HCT116 (cell line): ENCODE results near the gene RPL11. TPM values are rescaled to one million over a fixed set of nuclear protein-coding genes. Genes with fewer than 3 reads are reported as not detected.

Experiments
- ATAC-seq: fragments of 200-7000 bp; cut with Tn5 transposase; 2 replicates; pipeline ENCODE4 v1.9.1; 2020; ENCODE audit warnings: mild to moderate bottlenecking, moderate library complexity
- BruUV-seq: library from RNA; stranded (reverse); fragments of 400-500 nt; replicated peaks from 2 replicates; lab custom pipeline; 2021; lab: Mats Ljungman, UMichigan
- CTCF ChIA-PET: fragments of 300-600 bp; sonication (Branson Sonifier 250); formaldehyde crosslinking; loops from one replicate; lab custom pipeline; 2021; ENCODE audit warnings: antibody characterized with exemption; lab: Charles Lee
- POLR2A ChIA-PET: fragments of 300-600, 350-600 bp; sonication (Branson Sonifier 250); formaldehyde crosslinking; loops from one replicate; lab custom pipeline; 2021; ENCODE audit warnings: antibody characterized with exemption; lab: Charles Lee
- RAD21 ChIA-PET, 2 experiments: fragments of 300-600 bp; sonication (Branson Sonifier 250); formaldehyde crosslinking; loops; one replicate each; lab custom pipeline; 2023; ENCODE audit warnings: low total read pairs in 2 of 2; ENCODE audit not compliant: uncharacterized antibody in 2 of 2, unreplicated experiment in 2 of 2, low non-redundant PET in 1 of 2; lab: Charles Lee
- DNase-seq: peaks from one replicate; pipeline ENCODE4 v3.0.0-alpha.2; 2010; ENCODE audit warnings: low read depth, low spot score
- H2AFZ ChIP-seq: fragments of 200-600 bp; shearing (Covaris generic), sonication (generic); 2 replicates; pipeline ENCODE4 v1.6.1; 2017; ENCODE audit warnings: low read depth, mixed run types, mixed read lengths, antibody characterized with exemption, low read length; ENCODE audit not compliant: poor library complexity, severe bottlenecking
- H3K27ac ChIP-seq: 2 replicates; pipeline ENCODE4 v1.5.1; 2012; ENCODE audit warnings: low read depth, low read length
- H3K27me3 ChIP-seq: fragments of 200-600 bp; sonication (generic); 2 replicates; pipeline ENCODE4 v1.6.1; 2016; ENCODE audit warnings: mixed run types, low read length, mixed read lengths; ENCODE audit not compliant: insufficient read depth
- H3K36me3 ChIP-seq, 2 experiments: fragments of 200-500 bp in 1 of 2; fragments of 200-600 bp in 1 of 2; sonication (Bioruptor generic) in 1 of 2; sonication (generic) in 1 of 2; 2 replicates each; pipeline versions ENCODE4 v1.5.1 to v1.6.1; 2014 to 2016; ENCODE audit warnings: low read length in 2 of 2, inconsistent platforms in 1 of 2, mixed read lengths in 1 of 2, mixed run types in 1 of 2; ENCODE audit not compliant: insufficient read depth in 2 of 2, control insufficient read depth in 1 of 2
- H3K4me1 ChIP-seq, 2 experiments: fragments of 200-600 bp in 1 of 2; sonication (generic) in 1 of 2; 2 replicates each; pipeline versions ENCODE4 v1.5.1 to v1.6.1; 2012 to 2017; ENCODE audit warnings: low read length in 2 of 2, inconsistent platforms in 1 of 2, mild to moderate bottlenecking in 1 of 2, mixed read lengths in 1 of 2, mixed run types in 1 of 2, moderate library complexity in 1 of 2; ENCODE audit not compliant: insufficient read depth in 2 of 2, control insufficient read depth in 1 of 2
- H3K4me2 ChIP-seq: fragments of 200-600 bp; sonication (generic); 2 replicates; pipeline ENCODE4 v1.6.1; 2017; ENCODE audit warnings: mixed run types, low read length, mixed read lengths
- H3K4me3 ChIP-seq, 2 experiments: fragments of 200-600 bp in 1 of 2; sonication (generic) in 1 of 2; replicated peaks in 1 of 2; 2 replicates each; pipeline ENCODE4 v1.5.1; 2011 to 2016; ENCODE audit warnings: low read length in 2 of 2, control low read depth in 1 of 2, low read depth in 1 of 2, mild to moderate bottlenecking in 1 of 2, mixed read lengths in 1 of 2, mixed run types in 1 of 2
- H3K79me2 ChIP-seq: fragments of 200-600 bp; sonication (generic); 2 replicates; pipeline ENCODE4 v1.6.1; 2017; ENCODE audit warnings: mild to moderate bottlenecking, mixed run types, low read length, moderate library complexity, mixed read lengths; ENCODE audit not compliant: insufficient read depth
- H3K9ac ChIP-seq: fragments of 200-600 bp; sonication (generic); 2 replicates; pipeline ENCODE4 v1.6.1; 2016; ENCODE audit warnings: low read length, mixed read lengths
- H3K9me2 ChIP-seq: fragments of 200-600 bp; sonication (generic), shearing (Covaris generic); 2 replicates; pipeline ENCODE4 v1.6.1; 2017; ENCODE audit warnings: mixed run types, mild to moderate bottlenecking, moderate library complexity; ENCODE audit not compliant: insufficient read depth
- H3K9me3 ChIP-seq, 2 experiments: fragments of 200-500 bp in 1 of 2; fragments of 200-600 bp in 1 of 2; sonication (Bioruptor generic) in 1 of 2; sonication (generic) in 1 of 2; 2 replicates each; pipeline ENCODE4 v1.6.1; 2014 to 2017; ENCODE audit warnings: low read length in 2 of 2, mixed read lengths in 2 of 2, inconsistent platforms in 1 of 2, low read depth in 1 of 2, mild to moderate bottlenecking in 1 of 2, mixed run types in 1 of 2, moderate library complexity in 1 of 2; ENCODE audit not compliant: control insufficient read depth in 1 of 2, insufficient read depth in 1 of 2
- H4K20me1 ChIP-seq: fragments of 200-600 bp; sonication (generic), shearing (Covaris generic); 2 replicates; pipeline ENCODE4 v1.6.1; 2017; ENCODE audit warnings: mixed run types, mild to moderate bottlenecking, moderate library complexity; ENCODE audit not compliant: insufficient read depth
- CEBPB ChIP-seq: IDR thresholded peaks from 2 replicates; pipeline ENCODE4 v1.6.1; 2012; ENCODE audit warnings: low read depth
- CTCF ChIP-seq, 3 experiments: fragments of 200-600 bp in 1 of 3; sonication (generic) in 1 of 3; IDR thresholded peaks in 2 of 3; conservative IDR thresholded peaks in 1 of 3; 2 replicates each; pipeline ENCODE4 v1.5.1; 2012 to 2017; ENCODE audit warnings: low read depth in 2 of 3, low read length in 2 of 3, antibody characterized with exemption in 1 of 3, borderline replicate concordance in 1 of 3, control low read depth in 1 of 3, mild to moderate bottlenecking in 1 of 3, mixed read lengths in 1 of 3, mixed run types in 1 of 3, moderate library complexity in 1 of 3; ENCODE audit not compliant: insufficient read depth in 1 of 3
- ELF1 ChIP-seq: IDR thresholded peaks from 2 replicates; pipeline ENCODE4 v1.6.1; 2012; ENCODE audit warnings: low read depth, borderline replicate concordance
- EZH2 ChIP-seq: fragments of 200-600 bp; sonication (generic); IDR thresholded peaks from 2 replicates; pipeline ENCODE4 v1.6.1; 2017; ENCODE audit warnings: antibody characterized with exemption, mixed run types
- EZH2phosphoT487 ChIP-seq: fragments of 200-600 bp; IDR thresholded peaks from 2 replicates; pipeline ENCODE4 v1.6.1; 2018; ENCODE audit warnings: antibody characterized with exemption, borderline replicate concordance
- SP1 ChIP-seq: IDR thresholded peaks from 2 replicates; pipeline ENCODE4 v1.6.1; 2012; ENCODE audit warnings: low read depth
- YY1 ChIP-seq: IDR thresholded peaks from 2 replicates; pipeline ENCODE4 v1.6.1; 2011; ENCODE audit warnings: low read length, low read depth, moderate library complexity, mild to moderate bottlenecking; ENCODE audit not compliant: insufficient replicate concordance; ENCODE audit errors: extremely low read depth
- ZBTB33 ChIP-seq: IDR thresholded peaks from 2 replicates; pipeline ENCODE4 v1.6.1; 2011; ENCODE audit warnings: mild to moderate bottlenecking, low read length, moderate library complexity; ENCODE audit not compliant: insufficient replicate concordance; ENCODE audit errors: extremely low read depth
- ZFX ChIP-seq: fragments of 450-650 bp; IDR thresholded peaks from 2 replicates; pipeline ENCODE4 v1.6.1; 2017
- intact Hi-C: fragments of 100-400 bp; cut with micrococcal nuclease; formaldehyde crosslinking; loops from 2 replicates; pipeline ENCODE4 v1.10.0; 2022
- total RNA-seq: library from RNA; stranded (reverse); gene quantifications from one replicate; pipeline ENCODE4 v1.2.1, GENCODE V29; 2021; ENCODE audit not compliant: unreplicated experiment

Gene RPL11
- total RNA-seq, 1 experiment from 2014 or later, result 1,262 TPM

DNA sequence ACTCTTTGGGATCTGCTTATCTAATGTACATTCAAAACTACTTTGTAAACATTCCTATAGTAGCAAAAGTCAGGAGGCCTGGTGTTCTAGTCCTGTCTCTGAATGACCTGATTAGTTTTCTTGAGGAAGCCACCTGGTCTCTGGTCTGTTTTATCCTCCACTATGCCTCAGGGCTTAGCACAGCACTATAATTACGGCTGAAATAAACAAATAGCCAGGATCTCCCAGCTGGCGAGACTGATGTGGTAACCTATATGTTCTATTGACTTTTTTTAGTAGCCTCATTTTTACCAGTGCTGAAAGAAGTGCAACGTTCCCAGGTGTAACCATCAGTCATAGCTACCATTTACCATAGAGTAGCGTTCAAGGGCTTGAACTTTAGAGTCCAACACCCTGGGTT is 24.2 kb upstream of the RPL11 start:
- ChIA-PET POLR2A (no interaction called here), RAD21 (no interaction called here)
- Histone ChIP-seq H3K27ac (no peak overlapping the region), H3K4me3 (no peak overlapping the region), H4K20me1 (no peaks in the 10 kb centered on the region), H3K79me2 (no peaks in the 10 kb centered on the region)
- TF ChIP-seq ZFX, result no peak
- no peak for TF ChIP-seq EZH2phosphoT487
- TF ChIP-seq EZH2, result no peak
- TF ChIP-seq ZBTB33, result no peak
- no peak for TF ChIP-seq YY1
- no peak for TF ChIP-seq CEBPB
- no peak for TF ChIP-seq ELF1
- no peak for TF ChIP-seq SP1
- TF ChIP-seq, all 23 proteins: peak for 0
- no peak for DNase-seq
- no TSS peak for BruUV-seq
- no peaks in the 10 kb centered on the region for H3K27me3 ChIP-seq
- H3K9ac ChIP-seq, result no peak overlapping the region
- no peak overlapping the region for H2AFZ ChIP-seq
- ATAC-seq, result no peak
- H3K4me2 ChIP-seq, result no peak overlapping the region
- no peaks in the 10 kb centered on the region for H3K9me3 ChIP-seq
- no peaks in the 10 kb centered on the region for H3K36me3 ChIP-seq
- H3K9me2 ChIP-seq, result no peaks in the 10 kb centered on the region
- intact Hi-C loops, result no loop called here
- no peaks in the 10 kb centered on the region; a peak in 1 of 4 replicates for H3K4me1 ChIP-seq
- CTCF ChIA-PET, result interaction anchor here (1.2 to 2.1 kb wide), 2 partner anchors 10 to 33 kb away, joined by 5 to 7 read pairs; no protein-coding TSS in a partner anchor

GRCh38 chr1:23670709-23671108 is 20.9 kb upstream of the RPL11 start:
- no peak overlapping the region for H3K9ac ChIP-seq
- H3K4me1 ChIP-seq, result peaks cover 0 to 7% of the 10 kb centered on the region in 2 experiments; a peak in 2 of 4 replicates
- H2AFZ ChIP-seq, result no peak overlapping the region
- no peak for TF ChIP-seq CTCF (IDR thresholded peaks at IDR 0.05 in 2 of 3, conservative IDR thresholded peaks at IDR 0.05 in 1 of 3; ENCODE audit: borderline replicate concordance in 1 of 3, insufficient read depth in 1 of 3, low read depth in 2 of 3, low read length in 2 of 3)
- RAD21 ChIA-PET, result no interaction called here
- no peak for ATAC-seq
- intact Hi-C loops, result no loop called here
- no peaks in the 10 kb centered on the region for H3K79me2 ChIP-seq
- POLR2A ChIA-PET, result no interaction called here
- no peak overlapping the region for H3K27ac ChIP-seq
- no peaks in the 10 kb centered on the region for H3K36me3 ChIP-seq
- CTCF ChIA-PET, result interaction anchor here (1.9 kb wide), 1 partner anchor 13 kb away, joined by 6 read pairs; no protein-coding TSS in a partner anchor
- H3K4me3 ChIP-seq, result no peak overlapping the region
- no peak overlapping the region for H3K4me2 ChIP-seq
- no peaks in the 10 kb centered on the region for H3K9me3 ChIP-seq
- BruUV-seq, result no TSS peak
- H3K27me3 ChIP-seq, result no peaks in the 10 kb centered on the region; the same call in 1 of the 2 replicates
- no peaks in the 10 kb centered on the region for H4K20me1 ChIP-seq
- no peaks in the 10 kb centered on the region for H3K9me2 ChIP-seq
- no peak for DNase-seq
